Non-pigmented ciliary epithelial cell (primary cell): ENCODE results near the gene IGFBP2.

Experiments used
- DNase-seq: peaks from one replicate; pipeline ENCODE4 v3.0.0-alpha.2; 2010; ENCODE audit warnings: low read depth

IGFBP2 gene

GRCh38 chr2:216615298-216616082 is 17.7 kb upstream of the IGFBP2 start:
- no peak for DNase-seq

GRCh38 chr2:216616083-216616678 is 17.0 kb upstream of the IGFBP2 start:
- no peak for DNase-seq

DNA sequence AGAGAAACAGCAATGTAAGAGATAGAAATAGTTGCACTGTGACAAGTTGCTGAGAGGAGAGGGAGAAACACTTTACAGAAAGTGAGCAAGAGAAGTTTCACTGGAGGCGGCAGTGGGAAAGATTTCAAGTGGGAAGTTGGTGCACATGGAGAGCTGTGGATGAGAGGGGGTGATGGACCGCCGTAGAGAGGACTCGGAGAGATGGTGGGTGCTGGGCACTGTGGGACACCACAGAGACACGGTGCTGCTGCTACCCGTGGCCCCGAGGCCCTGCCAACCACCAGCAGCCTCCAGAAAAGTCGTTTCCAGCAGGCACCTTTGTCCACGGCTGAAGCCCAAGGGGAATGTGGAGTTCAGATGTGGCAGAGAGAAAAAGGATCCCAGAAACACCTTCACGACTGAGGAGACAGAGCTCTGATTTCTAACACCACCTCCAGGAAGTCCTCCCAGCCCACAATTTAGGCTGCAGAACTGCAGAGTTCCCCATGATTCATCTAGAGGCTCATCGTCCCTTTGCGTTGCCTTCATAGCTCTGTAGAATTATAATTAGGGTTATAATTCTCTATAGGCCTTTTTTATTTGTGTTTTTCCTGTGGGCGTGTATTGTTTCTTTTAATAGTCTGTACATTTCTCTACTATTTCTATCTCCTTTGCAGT is 15.9 kb upstream of the IGFBP2 start:
- no peak for DNase-seq

DNA sequence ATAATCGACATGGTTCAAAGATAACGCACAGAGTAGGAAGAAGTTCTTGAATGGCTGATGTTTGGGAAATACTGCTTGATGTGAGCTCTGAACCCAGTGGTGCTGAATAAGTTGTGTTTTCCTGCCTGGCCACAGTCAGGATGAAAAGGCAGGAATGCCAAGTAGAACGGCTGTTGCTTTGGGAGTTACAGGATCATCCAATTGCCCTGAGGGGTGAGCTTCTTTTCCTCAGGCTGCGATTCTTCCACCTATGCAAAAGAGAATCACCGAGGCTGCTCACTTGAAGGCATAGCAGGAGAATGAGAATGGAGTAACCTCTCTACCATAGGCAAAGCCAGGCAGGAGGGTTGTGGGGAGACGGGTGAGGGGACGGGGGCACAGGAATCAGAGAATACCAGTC is 14.4 kb upstream of the IGFBP2 start:
- no peak for DNase-seq

DNA sequence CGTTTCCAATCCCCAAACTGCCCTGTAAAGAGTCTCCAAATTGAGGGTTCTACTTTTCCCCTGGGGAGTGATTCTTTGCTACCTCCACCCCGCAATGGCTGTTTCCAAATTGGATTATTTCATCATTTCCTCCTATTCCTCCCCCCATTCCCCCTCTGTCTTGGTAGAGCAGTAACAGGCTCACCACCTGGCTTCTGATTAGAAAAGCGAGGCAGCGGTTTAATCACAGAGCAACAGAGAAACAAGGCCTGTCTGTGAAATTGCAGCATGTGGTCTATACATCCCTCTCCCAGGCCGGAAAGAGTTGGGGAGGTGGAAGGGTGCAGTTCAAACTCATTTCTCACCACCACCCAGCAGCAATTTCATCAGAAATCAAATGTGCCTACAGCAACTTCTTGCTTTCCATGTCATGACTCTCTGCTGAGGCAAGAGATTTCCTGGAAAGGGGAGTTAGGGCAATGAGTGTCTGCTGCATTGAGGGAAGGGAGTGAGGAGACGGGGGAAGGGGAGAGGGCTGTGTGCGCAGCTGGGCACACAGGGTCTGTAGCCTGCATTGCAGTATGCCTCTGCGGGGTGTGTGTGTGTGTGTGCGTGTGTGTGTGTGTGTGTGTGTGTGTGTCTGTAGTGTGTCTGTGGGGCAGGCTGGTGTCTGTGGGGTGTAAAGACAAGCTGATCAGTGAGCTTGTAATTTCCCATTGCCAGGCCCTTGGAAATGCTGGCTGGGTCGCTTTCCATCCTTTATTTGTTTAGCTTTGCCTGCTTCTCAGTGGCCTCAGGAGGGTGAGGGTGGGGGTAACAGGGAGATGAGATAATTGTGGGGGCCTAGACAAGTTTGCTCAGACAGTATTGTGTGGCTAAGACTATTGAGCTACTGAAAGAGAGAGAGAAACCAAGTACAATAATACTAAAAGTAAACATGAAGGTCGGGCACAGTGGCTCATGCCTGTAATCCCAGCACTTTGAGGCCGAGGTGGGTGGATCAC is 13.5 kb upstream of the IGFBP2 start:
- no peak for DNase-seq

GRCh38 chr2:216620786-216621185 is 12.4 kb upstream of the IGFBP2 start:
- DNase-seq = no peak

- no peak for DNase-seq
Observed at GRCh38 chr2:216621292-216621691, 11.9 kb upstream of the IGFBP2 start.

GRCh38 chr2:216622526-216622925 is 10.7 kb upstream of the IGFBP2 start:
- no peak for DNase-seq

GRCh38 chr2:216624251-216624650 is 9.0 kb upstream of the IGFBP2 start:
- DNase-seq = no peak

DNA sequence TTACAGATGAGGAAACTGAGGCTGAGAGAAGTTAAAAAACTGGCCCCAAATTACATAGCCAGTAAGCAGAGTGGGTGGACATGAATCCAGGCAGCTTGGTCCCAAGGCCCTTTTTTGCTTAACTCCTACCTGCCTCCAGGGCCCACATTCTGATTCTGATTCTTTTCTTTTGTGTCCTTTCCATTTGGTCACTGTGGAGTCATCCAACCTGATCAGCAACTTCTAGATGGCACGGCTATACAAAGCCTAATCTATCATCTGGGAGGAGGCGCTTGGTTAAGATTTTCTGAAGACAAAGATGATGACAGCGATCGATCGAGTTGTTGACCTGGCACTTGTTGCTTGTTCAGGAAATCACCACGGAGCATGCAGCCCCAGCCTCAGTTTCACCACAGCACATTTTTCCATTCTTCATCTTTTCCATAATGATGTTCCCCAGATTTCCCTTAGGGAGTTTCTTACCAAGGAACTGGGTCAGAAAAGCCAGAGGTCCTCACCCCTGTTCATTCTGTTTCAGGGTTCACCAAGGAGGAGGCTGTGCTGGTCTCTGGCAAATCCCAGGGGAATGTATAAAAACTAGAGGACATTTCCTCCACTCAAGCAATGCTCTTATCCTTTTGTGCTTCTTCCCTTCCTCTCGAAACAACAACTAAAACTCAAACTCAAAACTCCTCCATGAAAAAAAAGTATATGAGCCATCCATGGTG is 6.9 kb upstream of the IGFBP2 start:
- DNase-seq = no peak

DNA sequence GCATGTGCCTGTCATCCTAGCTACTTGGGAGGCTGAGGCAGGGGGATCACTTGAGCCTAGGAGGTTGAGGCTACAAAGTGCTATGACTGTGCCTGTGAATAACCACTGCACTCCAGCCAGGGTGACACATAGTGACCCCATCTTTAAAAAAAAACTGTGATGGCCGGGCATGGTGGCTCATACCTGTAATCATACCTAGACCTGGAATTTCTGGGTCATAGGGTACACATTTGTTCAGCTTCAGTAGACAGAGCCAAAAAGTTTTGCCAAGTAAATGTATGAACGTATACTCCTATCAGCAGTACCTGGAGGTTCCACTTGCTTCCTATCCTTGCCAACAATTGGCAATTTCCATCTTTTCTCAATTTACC is 6.4 kb upstream of the IGFBP2 start:
- DNase-seq = no peak

- no peak for DNase-seq
Observed at GRCh38 chr2:216629784-216630183, 3.4 kb upstream of the IGFBP2 start.

- no peak for DNase-seq
Observed at GRCh38 chr2:216632346-216632951, 771 bp upstream of the IGFBP2 start.

- DNase-seq = no peak
Observed at GRCh38 chr2:216633616-216634369, 573 bp downstream of the IGFBP2 start.

GRCh38 chr2:216634370-216635148 is 1.3 kb downstream of the IGFBP2 start:
- no peak for DNase-seq

GRCh38 chr2:216635171-216635570 is 2.0 kb downstream of the IGFBP2 start:
- DNase-seq = no peak

- DNase-seq = no peak
Observed at GRCh38 chr2:216635701-216636550, 2.7 kb downstream of the IGFBP2 start.
